IPS-18c (cell line): ENCODE results near the gene TMPRSS11A.

Experiments
- H3K4me3 ChIP-seq: 2 replicates; pipeline ENCODE4 v1.7.0; 2013; ENCODE audit warnings: low read depth, mild to moderate bottlenecking, low read length, moderate library complexity; ENCODE audit not compliant: insufficient read depth
- H3K9me3 ChIP-seq: one replicate; pipeline ENCODE4 v1.6.1; 2013; ENCODE audit warnings: mild to moderate bottlenecking, low read length, moderate library complexity; ENCODE audit not compliant: control insufficient read depth, insufficient read depth

TMPRSS11A gene

GRCh38 chr4:67885762-67886161 is 77.5 kb downstream of the TMPRSS11A start:
- Histone ChIP-seq H3K4me3 (no peak overlapping the region), H3K9me3 (no peaks in the 10 kb centered on the region)

GRCh38 chr4:67884701-67885100 is 78.6 kb downstream of the TMPRSS11A start:
- H3K4me3 ChIP-seq, result no peak overlapping the region
- no peaks in the 10 kb centered on the region for H3K9me3 ChIP-seq

- H3K4me3 ChIP-seq, result no peak within 1 kb of the TSS
- no peaks in the 10 kb centered on the region for H3K9me3 ChIP-seq
Measured at GRCh38 chr4:67883902-67884301, 79.4 kb downstream of the TMPRSS11A start, which contains the start of gene TMPRSS11D. TSS of gene TMPRSS11D (minus strand) at chr4:67884002. CDS start at chr4:67883933, 69 bp downstream.

- no peak overlapping the region for H3K4me3 ChIP-seq
- no peaks in the 10 kb centered on the region for H3K9me3 ChIP-seq
Measured at GRCh38 chr4:67883458-67883857, 79.8 kb downstream of the TMPRSS11A start.

GRCh38 chr4:67880866-67881610 is 82.3 kb downstream of the TMPRSS11A start:
- Histone ChIP-seq H3K4me3 (no peak overlapping the region), H3K9me3 (no peaks in the 10 kb centered on the region)

- Histone ChIP-seq H3K4me3 (no peak overlapping the region), H3K9me3 (no peaks in the 10 kb centered on the region)
Measured at GRCh38 chr4:67879486-67879885, 83.8 kb downstream of the TMPRSS11A start.

- no peak overlapping the region for H3K4me3 ChIP-seq
- no peaks in the 10 kb centered on the region for H3K9me3 ChIP-seq
Measured at GRCh38 chr4:67877086-67877485, 86.2 kb downstream of the TMPRSS11A start.

- Histone ChIP-seq H3K9me3 (no peaks in the 10 kb centered on the region), H3K4me3 (no peak overlapping the region)
Measured at GRCh38 chr4:67874986-67875385, 88.3 kb downstream of the TMPRSS11A start.

GRCh38 chr4:67873116-67873515 is 90.2 kb downstream of the TMPRSS11A start:
- Histone ChIP-seq H3K4me3 (no peak overlapping the region), H3K9me3 (no peaks in the 10 kb centered on the region)

- H3K4me3 ChIP-seq, result no peak overlapping the region
- no peaks in the 10 kb centered on the region for H3K9me3 ChIP-seq
Measured at GRCh38 chr4:67871867-67872266, 91.4 kb downstream of the TMPRSS11A start.

- H3K9me3 ChIP-seq, result no peaks in the 10 kb centered on the region
- H3K4me3 ChIP-seq, result no peak overlapping the region
Measured at GRCh38 chr4:67869580-67870190, 93.6 kb downstream of the TMPRSS11A start.

GRCh38 chr4:67861513-67861912 is 101.8 kb downstream of the TMPRSS11A start:
- Histone ChIP-seq H3K9me3 (no peaks in the 10 kb centered on the region), H3K4me3 (no peak overlapping the region)
